Fibroblast of mammary gland (primary cell): Measurements from ENCODE around the gene GARIN5B.
A peak's percentile ranks its signal among the peaks of the same experiment; 100 is the strongest.

ENCODE experiments used
- DNase-seq: peaks from one replicate; pipeline ENCODE4 v3.0.0-alpha.2; 2010; ENCODE audit warnings: low read depth
- H3K4me3 ChIP-seq: 2 replicates; pipeline ENCODE4 v1.5.1; 2011; ENCODE audit warnings: low read depth, mild to moderate bottlenecking, low read length, moderate library complexity; ENCODE audit not compliant: control insufficient read depth
- CTCF ChIP-seq: conservative IDR thresholded peaks from 2 replicates; pipeline ENCODE4 v1.5.1; 2011; ENCODE audit warnings: low read depth, low read length, inconsistent platforms; ENCODE audit not compliant: control insufficient read depth, insufficient read depth

The GARIN5B gene

GRCh38 chr19:55341595-55342531 lies 21.2 kb downstream of the GARIN5B start:
- H3K4me3 ChIP-seq = peak overlapping the region; percentile 6
- TF ChIP-seq CTCF = no peak
- no peak for DNase-seq

GRCh38 chr19:55341171-55341588 lies 21.9 kb downstream of the GARIN5B start:
- TF ChIP-seq CTCF = no peak
- peak overlapping the region; percentile 65 for H3K4me3 ChIP-seq
- DNase-seq = peak; percentile 56

- TF ChIP-seq CTCF = no peak
- no peak for DNase-seq
- H3K4me3 ChIP-seq = peak overlapping the region; percentile 65
Observed at GRCh38 chr19:55340784-55341147, 22.3 kb downstream of the GARIN5B start.

DNA sequence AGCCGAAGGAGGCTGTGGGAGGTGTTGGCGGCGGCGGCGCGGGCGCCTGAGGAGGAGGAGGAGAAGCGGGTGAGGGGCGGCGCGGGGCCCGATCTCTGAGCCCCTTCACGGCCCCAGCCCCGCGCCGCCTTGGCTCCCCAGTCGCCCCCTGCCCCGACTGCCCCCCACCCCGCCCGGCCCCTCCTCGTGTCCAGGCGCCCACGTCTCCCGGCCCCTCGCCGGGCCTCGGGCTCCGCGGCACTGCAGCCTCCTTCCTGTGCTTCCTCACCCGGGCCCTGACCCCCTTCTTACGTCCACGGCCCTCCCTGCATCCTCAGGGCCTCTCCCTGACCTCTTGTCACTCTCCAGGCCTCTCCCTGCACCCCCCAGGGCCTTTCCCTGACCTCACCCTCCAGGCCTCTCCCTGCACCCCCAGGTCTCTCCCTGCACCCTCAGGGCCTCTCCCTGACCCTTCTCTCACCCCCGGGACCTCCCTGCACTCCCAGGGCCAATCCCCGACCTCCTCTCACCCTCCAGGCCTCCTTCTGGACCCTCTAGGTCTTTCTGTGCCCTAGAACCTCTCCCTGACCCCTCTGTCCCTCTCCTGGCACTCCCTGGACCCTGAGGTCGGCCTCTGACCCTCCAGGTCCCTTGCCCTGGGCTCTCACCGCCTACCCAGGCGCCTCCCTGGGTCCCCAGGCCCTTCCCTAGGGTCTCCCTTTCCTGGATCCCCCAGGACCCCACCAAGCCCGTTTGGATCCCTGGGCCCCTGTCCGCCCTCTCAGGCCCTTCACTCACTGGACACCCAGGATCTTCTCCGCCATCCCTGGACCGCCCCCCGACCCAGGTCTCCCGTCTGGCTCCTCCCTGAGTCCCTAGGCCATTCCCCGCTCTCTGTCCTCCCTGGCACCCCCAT lies 22.9 kb downstream of the GARIN5B start:
- no peak for DNase-seq
- H3K4me3 ChIP-seq = peak overlapping the region; percentile 65
- no peak for TF ChIP-seq CTCF

- peak; percentile 31 for TF ChIP-seq CTCF
- peak within 1 kb of the TSS; percentile 65 for H3K4me3 ChIP-seq
- DNase-seq = peak; percentile 100
Observed at GRCh38 chr19:55339105-55339888, 23.8 kb downstream of the GARIN5B start, which contains the start of gene KMT5C. TSS of gene KMT5C (plus strand) at chr19:55339876. CDS start at chr19:55341937, 2,061 bp downstream.

DNA sequence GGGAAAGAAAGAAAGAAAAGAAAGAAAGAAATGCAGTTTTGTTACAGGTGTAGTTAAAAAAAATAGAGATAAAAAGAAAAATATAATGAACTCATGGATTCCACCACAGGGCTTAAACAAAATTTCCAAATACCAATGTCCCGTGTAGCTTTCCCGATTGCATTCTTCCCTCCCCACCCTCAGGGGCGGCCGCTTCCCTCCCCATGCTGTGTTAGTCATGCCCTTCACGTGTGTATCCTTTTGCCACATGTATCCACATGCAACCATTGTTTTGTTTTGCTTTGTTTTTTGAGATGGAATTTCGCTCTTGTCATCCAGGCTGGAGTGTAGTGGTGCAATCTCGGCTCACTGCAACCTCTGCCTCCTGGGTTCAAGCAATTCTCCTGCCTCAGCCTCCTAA lies 27.0 kb downstream of the GARIN5B start:
- TF ChIP-seq CTCF = no peak
- no peak overlapping the region for H3K4me3 ChIP-seq
- DNase-seq = no peak
